ENCODE data around the gene POFUT2. TPM values are rescaled to one million over a fixed set of nuclear protein-coding genes. Genes with fewer than 3 reads are reported as not detected.

The POFUT2 gene
- total and polyA plus RNA-seq, 12 donors: 12.7 to 20.6 (median 16.9) TPM

GRCh38 chr21:45293220-45293725 lies 5.6 kb upstream of the POFUT2 start:
- WGBS, 2 donors: 75 to 83% methylated on average over 19 of the region's 19 CpGs
- Histone ChIP-seq H3K4me3 (no peak overlapping the region), H3K36me3 (no peaks in the 10 kb centered on the region), H3K27ac (peak overlapping the region; percentile 84 to 97 (median 94)), H3K4me1 (peaks cover 29 to 67% (median 49%) of the 10 kb centered on the region in 9 donors), H3K27me3 (no peaks in the 10 kb centered on the region), H3K9me3 (peaks cover 0 to 6% (median 0%) of the 10 kb centered on the region in 11 donors)
- intact Hi-C loops (cut with DNase I): loop anchor here in 6 of 10 donors (1.0 to 10.0 kb wide), 6 partner anchors 144 to 529 kb away; no protein-coding TSS in a partner anchor
- ATAC-seq (peak in 5 of 8 donors; percentile 3 to 16 (median 4)), DNase-seq (peak in 1 of 2 donors; percentile 25)
- TF ChIP-seq CTCF (IDR thresholded peaks at IDR 0.05): no peak

- intact Hi-C loops (cut with DNase I): loop anchor here in 9 of 10 donors (1.0 to 10.0 kb wide), 6 partner anchors 145 to 530 kb away; no protein-coding TSS in a partner anchor
- TF ChIP-seq CTCF (IDR thresholded peaks at IDR 0.05): peak in 8 of 9 donors; percentile 98 to 100 (median 100)
- WGBS, 2 donors: 23 to 26% methylated on average over 24 of the region's 24 CpGs
- DNase-seq: peak; percentile 87 to 88
- Histone ChIP-seq H3K27ac (peak overlapping the region; percentile 20 to 97 (median 94)), H3K4me3 (no peak overlapping the region), H3K9me3 (peaks cover 0 to 6% (median 0%) of the 10 kb centered on the region in 11 donors), H3K4me1 (peaks cover 29 to 67% (median 51%) of the 10 kb centered on the region in 9 donors), H3K36me3 (no peaks in the 10 kb centered on the region), H3K27me3 (no peaks in the 10 kb centered on the region)
- ATAC-seq: peak; percentile 69 to 80 (median 73)
Measured at GRCh38 chr21:45292399-45293219, 4.9 kb upstream of the POFUT2 start.

GRCh38 chr21:45291613-45292398 lies 4.1 kb upstream of the POFUT2 start:
- H3K4me3 ChIP-seq: no peak overlapping the region
- H3K27me3 ChIP-seq: no peaks in the 10 kb centered on the region
- peak overlapping the region in 8 of 10 donors; percentile 52 to 97 (median 94) for H3K27ac ChIP-seq
- ATAC-seq (peak in 1 of 8 donors; percentile 0), DNase-seq (no peak)
- peaks cover 30 to 68% (median 52%) of the 10 kb centered on the region in 9 donors for H3K4me1 ChIP-seq
- intact Hi-C loops (cut with DNase I): loop anchor here (1.0 to 10.0 kb wide), 6 partner anchors 145 to 530 kb away; no protein-coding TSS in a partner anchor
- peaks cover 0 to 2% (median 0%) of the 10 kb centered on the region in 11 donors for H3K9me3 ChIP-seq
- TF ChIP-seq CTCF (IDR thresholded peaks at IDR 0.05): no peak
- WGBS, 2 donors: 73% methylated on average over 33 to 34 of the region's 34 CpGs
- no peaks in the 10 kb centered on the region for H3K36me3 ChIP-seq
